Measurements from ENCODE around the gene PRPH.
"Not testable (repeated sequence)": the region's sequence is repeated elsewhere in the genome, so short reads cannot be mapped to it uniquely, and the experiment has no call there.

PRPH gene

GRCh38 chr12:49297695-49298060, 2.7 kb downstream of the PRPH start:
- DNase-seq (ENCODE audit: insufficient read length, low spot score) (no peak), FAIRE-seq (no peak)
- TF ChIP-seq CTCF (IDR thresholded peaks at IDR 0.05; ENCODE audit: insufficient read depth, missing control alignments) = no peak

DNA sequence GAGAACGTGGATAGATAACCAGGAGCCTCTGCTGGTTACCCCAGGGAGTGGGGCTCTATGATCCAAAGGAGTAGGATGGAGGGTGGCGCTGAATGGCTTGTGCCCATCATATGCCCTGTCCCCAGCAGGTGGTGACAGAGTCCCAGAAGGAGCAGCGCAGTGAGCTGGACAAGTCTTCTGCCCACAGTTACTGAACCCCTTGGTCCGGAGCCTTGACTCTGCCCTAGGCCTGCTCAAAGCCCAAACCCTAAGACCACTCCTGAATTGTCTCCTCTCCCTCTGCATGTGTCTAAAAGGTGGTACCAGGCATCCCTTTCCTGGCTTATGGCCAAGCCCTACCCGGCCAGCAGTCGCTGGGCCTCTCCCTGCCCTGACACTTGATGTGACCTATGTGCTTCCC, 3.2 kb downstream of the PRPH start:
- DNase-seq (ENCODE audit: insufficient read length, low spot score) (peak; percentile 5), FAIRE-seq (no peak)
- no peak for TF ChIP-seq CTCF (IDR thresholded peaks at IDR 0.05; ENCODE audit: insufficient read depth, missing control alignments)

DNA sequence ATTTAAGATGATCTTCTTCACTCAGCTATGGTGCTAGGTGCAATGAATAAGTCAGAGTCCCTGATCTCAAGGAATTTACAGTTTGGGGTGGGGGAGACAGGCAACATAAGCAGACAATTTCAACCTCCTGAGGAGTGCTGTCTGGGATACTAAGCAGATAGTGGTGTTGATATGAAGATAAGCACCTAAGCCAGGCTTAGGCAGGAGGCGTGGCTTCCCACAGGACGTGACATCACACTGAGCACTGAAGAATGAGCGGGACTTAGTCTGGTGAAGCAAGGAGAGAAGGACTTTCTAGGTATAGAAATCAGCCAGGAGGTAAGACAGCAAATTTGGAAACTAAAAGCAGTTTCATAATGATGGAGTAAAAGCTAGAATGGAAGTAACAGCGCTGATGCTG, 6.8 kb downstream of the PRPH start:
- no peak for FAIRE-seq
- TF ChIP-seq CTCF (IDR thresholded peaks at IDR 0.05; ENCODE audit: insufficient read depth, missing control alignments) = no peak
- no peak for DNase-seq (ENCODE audit: insufficient read length, low spot score)

- FAIRE-seq = no peak
- TF ChIP-seq CTCF (IDR thresholded peaks at IDR 0.05; ENCODE audit: insufficient read depth, missing control alignments) = no peak
- DNase-seq (ENCODE audit: insufficient read length, low spot score) = no peak
These were observed 9.2 kb downstream of the PRPH start for GRCh38 chr12:49304161-49304560.

GRCh38 chr12:49305762-49306510, 11.0 kb downstream of the PRPH start:
- DNase-seq (ENCODE audit: insufficient read length, low spot score) (no peak), FAIRE-seq (no peak)
- no peak for TF ChIP-seq CTCF (IDR thresholded peaks at IDR 0.05; ENCODE audit: insufficient read depth, missing control alignments)

- FAIRE-seq = no peak
These were observed 14.4 kb downstream of the PRPH start for GRCh38 chr12:49309386-49309785.

DNA sequence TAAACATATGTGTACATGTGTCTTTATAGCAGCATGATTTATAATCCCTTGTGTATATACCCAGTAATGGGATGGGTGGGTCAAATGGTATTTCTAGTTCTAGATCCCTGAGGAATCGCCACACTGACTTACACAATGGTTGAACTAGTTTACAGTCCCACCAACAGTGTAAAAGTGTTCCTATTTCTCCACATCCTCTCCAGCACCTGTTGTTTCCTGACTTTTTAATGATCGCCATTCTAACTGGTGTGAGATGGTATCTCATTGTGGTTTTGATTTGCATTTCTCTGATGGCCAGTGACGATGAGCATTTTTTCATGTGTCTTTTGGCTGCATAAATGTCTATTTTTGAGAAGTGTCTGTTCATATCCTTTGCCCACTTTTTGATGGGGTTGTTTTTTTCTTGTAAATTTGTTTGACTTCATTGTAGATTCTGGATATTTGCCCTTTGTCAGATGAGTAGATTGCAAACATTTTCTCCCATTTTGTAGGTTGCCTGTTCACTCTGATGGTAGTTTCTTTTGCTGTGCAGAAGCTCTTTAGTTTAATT, 15.6 kb downstream of the PRPH start:
- FAIRE-seq; DNase-seq (ENCODE audit: insufficient read length, low spot score): not testable (repeated sequence)

More at GRCh38 chr12:49309386-49309785, 14.4 kb downstream of the PRPH start:
- no peak for TF ChIP-seq CTCF (IDR thresholded peaks at IDR 0.05; ENCODE audit: insufficient read depth, missing control alignments)
- DNase-seq (ENCODE audit: insufficient read length, low spot score) = no peak

All from D721Med (cell line).